HG02870 (cell line): ENCODE data around the gene CYBRD1.
"Not testable (repeated sequence)": the region's sequence is repeated elsewhere in the genome, so short reads cannot be mapped to it uniquely, and the experiment has no call there.

Experiments
- ATAC-seq: cut with Tn5 transposase; IDR thresholded peaks from one replicate; pipeline ENCODE4 v1.9.1; 2021; ENCODE audit warnings: mild to moderate bottlenecking, moderate library complexity; ENCODE audit not compliant: unreplicated experiment

CYBRD1 gene, protein sequence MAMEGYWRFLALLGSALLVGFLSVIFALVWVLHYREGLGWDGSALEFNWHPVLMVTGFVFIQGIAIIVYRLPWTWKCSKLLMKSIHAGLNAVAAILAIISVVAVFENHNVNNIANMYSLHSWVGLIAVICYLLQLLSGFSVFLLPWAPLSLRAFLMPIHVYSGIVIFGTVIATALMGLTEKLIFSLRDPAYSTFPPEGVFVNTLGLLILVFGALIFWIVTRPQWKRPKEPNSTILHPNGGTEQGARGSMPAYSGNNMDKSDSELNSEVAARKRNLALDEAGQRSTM

DNA sequence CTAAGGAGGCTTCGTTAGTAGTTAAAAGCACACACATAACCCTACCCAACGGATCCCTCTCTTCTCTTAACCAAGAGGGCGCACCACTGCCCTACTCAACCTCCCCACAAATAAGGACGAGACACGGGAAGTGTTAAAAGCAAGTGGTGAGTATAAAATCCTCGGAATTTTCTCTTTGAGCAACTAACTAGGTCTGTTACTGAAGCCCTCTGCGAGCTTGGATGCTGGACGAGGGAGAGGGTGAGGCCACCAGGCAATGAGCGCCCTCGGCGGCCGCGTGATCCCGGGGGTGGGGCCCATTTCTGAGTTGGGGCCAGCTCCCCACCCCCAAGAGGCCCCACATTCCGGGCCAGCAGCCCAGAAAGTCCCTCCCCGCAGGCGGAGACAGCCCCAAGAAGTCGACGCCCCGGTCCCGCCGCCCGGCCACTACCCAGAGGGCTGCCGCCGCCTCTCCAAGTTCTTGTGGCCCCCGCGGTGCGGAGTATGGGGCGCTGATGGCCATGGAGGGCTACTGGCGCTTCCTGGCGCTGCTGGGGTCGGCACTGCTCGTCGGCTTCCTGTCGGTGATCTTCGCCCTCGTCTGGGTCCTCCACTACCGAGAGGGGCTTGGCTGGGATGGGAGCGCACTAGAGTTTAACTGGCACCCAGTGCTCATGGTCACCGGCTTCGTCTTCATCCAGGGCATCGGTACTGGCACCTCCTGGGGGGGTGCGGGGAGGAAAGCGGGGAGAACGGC is at the start of gene CYBRD1:
TSS of gene CYBRD1 (plus strand) at position 423 of the 736 bp plus-strand sequence. CDS start at position 495, 72 bp downstream.
- ATAC-seq: peak; percentile 58

DNA sequence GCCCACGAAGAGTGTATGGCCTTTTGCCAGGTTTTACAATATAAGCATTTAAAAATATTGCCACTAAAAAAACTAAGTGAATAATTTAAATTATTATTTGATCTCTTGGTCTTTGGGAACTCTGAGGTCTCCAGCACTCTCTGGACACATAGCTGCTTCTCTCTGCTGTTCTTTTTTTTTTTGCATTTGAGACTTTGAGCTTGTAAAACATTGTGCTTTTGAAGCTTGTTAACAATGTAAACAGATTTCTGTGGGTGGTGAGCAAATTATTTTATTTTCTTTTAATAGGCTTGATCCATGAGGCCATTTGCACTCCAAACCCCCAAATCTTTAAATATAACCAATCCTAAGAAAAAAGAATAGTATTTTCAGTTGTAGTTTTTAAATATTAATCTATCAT is 46.3 kb upstream of the CYBRD1 start:
- no peak for ATAC-seq

DNA sequence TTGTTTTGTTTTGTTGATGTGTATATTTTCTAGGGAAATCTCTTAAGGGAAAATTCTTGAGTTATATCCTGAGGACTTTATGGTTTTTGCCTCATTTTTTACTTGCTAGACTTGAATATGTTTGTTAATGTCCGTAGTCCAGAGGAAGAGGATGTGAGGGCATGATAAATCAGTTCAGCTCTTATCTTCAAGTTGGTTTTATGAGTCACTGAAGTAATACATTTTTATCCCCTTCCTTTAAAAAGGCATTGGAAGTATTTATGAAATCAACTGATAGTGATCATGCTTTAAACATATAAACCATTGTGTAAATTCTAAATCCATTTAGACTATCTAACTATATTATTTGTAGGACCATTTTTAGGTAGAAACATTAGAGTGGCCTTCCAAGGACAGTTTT is 43.9 kb upstream of the CYBRD1 start:
- no peak for ATAC-seq

DNA sequence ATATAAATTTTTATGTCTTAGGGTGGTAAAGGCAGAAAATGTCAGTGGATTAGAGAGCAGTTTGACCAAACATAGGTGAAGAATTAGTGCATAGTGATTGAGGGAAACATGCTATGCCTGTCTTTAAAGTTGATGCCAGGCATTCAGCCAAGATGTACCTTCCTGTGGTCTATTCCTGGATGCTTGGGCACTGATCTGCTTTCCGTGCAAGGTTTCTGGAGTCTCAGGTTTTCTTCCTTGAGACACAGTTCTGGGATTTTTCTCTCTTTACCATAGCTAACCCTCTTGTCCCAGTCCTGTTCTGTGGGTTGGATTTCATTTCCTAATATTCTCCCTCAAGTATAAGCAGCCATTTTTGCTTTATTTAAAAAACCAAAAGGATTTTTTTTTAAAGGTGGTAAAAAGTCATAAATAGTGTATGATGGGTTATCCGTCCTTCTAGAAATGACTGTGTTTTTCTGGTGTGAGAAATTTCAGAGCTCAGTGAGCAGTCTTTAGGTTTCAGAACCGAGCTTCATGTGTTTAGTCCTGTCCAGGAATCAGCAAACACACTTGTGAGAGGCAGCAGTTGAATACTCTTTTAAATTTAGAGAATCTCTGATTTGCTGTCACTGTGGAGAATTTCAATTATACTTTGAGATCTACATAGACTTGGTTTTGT is 43.0 kb upstream of the CYBRD1 start:
- ATAC-seq: peak; percentile 78

DNA sequence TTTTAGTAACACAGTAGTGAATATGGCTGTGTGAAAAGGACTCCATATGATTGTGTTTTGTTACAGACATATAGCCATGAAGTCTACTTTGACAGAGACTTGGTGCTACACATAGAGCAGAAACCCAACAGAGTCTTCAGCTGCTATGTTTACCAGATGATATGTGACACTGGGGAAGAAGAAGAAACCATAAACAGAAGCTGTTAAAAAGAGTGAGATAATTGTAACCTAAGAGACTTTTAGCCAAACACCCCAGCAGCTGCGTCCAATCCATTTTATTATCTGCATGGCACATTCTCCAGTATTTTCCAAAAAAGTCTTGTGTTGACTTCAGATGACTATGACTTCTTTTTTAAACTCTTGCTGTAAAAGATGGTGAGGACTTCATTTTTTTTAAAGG is 41.4 kb upstream of the CYBRD1 start:
- ATAC-seq: no peak

DNA sequence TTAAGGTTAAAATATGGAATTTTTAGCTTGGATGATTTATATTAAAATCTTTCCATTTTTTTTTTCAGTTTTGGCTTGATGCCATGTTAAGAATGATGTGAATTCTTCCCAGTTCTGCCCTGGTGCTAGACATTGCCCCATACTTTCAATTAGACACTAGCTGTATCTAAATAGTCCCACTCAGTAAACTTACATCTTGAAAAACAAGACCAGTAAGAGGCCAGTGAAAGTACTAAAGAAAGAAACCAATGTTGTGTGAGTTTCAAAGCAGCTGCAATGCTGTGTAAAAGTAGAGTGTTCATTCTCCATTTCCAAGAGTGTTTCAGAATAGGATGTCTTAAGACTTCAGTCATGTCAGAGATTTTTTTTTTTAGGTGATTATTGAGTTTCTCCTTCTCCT is 40.0 kb upstream of the CYBRD1 start:
- no peak for ATAC-seq

DNA sequence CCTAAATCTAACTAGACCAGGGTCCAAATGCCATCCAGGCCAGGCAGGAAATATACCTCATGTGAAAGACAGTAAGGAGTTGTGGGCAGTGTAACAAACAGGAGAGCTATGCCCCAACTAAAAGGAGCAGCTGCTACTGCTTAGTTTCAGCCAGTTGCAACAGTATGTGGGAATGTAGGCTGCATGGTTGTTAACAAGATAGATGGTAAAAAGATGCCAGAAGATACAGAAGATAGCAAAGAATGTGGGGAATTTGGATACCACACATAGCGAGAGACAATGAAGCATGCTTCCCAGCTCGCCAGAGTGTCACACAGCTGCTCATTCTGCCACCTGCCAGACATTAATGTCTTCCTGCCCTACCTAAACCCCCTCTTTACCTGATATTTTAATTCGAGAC is 39.4 kb upstream of the CYBRD1 start:
- ATAC-seq: no peak

DNA sequence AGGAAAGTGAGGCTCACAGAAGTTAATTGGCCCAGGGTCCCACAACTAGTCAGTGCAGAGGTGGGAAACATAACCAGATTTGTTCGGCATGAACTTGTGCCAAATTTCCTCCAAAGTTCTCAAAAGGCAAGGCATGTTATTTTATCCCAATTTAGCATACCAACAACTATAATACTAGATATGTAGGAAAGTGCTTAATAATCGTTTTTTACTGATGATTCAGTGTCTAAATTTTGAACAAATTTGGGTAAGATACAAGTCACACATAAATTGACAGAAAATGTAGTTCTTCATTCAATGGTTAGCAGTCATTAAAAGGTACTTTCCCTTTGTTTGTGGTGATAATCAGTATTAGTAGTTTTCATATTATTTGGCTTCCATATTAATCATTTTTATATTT is 38.5 kb upstream of the CYBRD1 start:
- ATAC-seq: no peak

DNA sequence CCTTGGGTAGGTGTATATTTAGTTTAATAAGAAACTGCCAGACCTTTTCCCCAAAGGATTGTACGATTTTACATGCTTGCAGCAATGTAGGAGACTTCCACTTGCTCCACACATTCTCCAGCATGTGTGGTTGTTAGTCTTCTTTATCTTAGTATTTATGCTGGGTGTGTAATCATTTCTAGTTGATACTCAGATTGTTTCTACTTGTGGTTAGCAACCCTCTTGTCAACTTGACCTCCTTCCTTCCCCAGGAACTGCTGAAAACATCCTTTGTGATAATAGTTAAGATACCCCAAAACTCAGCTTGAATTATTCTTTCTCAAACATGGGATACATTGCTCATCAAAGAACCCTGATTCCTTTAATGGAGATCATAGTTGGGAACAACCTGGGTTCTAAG is 37.2 kb upstream of the CYBRD1 start:
- ATAC-seq: no peak

DNA sequence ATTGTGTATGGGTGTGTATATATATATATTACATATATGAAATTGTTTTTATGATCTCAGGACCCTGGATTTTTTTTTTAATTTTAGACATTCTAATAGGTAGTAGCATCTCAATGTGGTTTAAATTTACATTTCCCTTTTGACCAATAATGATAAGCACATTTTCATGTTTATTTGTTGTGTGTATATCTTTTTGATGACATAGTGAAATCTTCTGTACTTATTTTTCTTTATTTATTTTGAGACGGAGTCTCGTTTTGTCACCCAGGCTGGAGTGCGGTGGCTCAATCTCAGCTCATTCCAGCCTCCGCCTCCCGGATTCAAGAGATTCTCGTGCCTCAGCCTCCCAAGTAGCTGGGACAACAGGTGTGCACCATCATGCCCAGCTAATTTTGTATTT is 35.1 kb upstream of the CYBRD1 start:
- ATAC-seq: no peak

DNA sequence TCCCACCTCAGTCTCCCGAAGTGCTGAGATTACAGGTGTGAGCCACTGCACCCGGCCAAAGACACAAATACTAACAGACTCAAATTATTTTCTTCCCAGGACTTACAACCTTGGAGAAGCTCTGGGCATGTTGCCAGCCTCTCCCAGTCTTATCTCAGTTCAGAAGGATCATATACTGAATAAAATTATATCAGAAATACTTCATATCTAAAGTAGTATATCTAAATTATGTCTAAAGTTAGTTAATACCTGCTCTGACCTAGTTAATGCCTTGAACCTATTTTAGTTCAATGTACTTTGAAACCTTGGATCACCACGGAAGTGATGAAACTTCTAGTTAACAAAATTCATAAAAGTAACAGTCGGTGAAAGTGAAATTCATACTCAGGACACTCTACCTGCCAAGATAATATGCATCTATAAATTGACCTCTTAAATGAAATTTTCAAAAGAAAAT is 34.4 kb upstream of the CYBRD1 start:
- ATAC-seq: no peak

DNA sequence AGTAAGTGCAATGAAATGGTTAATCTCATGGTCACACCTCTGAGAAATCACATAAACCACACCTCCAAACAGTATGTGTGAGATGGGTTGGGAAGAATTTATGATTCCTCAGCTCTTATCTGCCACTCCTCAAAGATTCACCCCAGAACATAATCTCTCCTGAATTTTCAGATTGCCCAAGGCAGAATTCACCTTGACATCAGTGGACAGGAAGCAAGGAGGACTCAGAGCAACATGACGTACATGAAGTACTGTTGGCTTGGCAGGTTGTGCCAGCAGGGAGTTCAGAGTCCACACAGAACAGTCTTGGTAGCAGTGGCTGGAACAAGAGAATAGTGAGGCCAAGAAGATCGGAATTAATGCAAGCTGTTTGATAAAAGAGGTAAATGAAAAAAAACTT is 31.7 kb upstream of the CYBRD1 start:
- ATAC-seq: no peak

DNA sequence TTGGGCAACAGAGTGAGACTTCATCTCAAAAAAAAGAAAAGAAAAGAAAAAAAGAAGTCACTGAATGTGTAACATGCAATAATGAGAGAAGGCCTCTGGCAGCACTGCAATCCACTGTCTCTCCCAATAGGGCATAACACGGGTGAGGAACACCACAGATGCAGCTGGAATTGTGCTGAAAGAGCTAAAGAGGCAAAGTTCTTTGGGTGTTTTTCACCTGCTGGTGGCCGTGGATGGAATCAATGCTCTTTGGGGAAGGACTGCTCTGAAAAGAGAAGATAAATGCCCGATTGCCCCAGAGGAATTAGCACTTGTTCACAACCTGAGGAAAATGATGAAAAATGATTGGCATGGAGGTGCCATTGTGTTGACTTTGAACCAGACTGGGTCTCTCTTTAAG is 31.0 kb upstream of the CYBRD1 start:
- no peak for ATAC-seq

DNA sequence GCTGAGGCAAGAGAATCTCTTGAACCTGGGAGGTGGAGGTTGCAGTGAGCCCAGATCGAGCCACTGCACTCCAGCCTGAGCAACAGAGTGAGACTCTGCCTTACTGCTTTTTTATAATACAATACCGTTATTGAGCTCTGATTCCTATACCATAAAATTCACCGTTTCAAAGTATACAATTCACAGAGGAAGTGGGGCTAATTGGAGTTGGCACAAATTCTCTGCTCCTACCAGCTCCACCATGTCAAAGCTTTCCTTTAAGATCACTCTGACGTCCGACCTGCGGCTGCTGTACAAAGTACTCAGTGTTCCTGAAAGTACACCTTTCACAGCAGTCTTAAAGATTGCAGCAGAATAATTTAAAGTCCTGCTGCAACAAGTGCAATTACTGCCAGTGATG is 29.6 kb upstream of the CYBRD1 start:
- ATAC-seq: no peak

DNA sequence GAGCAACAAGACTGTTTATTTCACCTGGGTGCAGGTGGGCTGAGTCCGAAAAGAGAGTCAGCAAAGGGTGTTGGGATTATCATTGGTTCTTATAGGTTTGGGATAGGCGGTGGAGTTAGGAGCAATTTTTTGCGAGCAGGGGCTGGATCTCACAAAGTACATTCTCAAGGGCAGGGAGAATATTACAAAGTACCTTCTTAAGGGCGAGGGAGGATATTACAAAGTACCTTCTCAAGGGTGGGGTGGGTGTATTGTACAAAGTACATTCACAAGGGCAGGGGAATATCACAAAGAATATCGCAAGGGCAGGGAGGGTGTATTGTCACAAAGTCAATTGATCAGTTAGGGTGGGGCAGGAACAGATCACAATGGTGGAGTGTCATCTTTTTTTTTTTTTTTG is 24.6 kb upstream of the CYBRD1 start:
- not testable (repeated sequence) for ATAC-seq

DNA sequence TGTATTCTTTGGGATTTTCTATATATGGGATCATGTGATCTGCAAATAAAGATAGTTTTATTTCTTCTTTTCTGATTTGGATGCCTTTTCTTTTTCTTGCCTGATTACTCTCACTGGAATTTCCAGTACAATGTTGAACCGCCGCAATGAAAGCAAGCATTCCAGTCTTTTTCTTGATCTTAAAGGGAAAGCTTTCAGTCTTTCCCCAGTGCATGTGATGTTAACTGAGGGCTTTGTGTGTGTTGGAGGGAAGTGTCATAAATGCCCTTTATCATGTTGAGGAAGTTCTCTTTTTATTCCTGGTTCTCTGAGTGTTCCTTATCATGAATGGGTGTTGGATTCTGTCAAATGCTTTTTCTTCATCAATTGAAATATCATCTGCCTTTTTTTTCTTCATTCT is 16.9 kb upstream of the CYBRD1 start:
- no peak for ATAC-seq

DNA sequence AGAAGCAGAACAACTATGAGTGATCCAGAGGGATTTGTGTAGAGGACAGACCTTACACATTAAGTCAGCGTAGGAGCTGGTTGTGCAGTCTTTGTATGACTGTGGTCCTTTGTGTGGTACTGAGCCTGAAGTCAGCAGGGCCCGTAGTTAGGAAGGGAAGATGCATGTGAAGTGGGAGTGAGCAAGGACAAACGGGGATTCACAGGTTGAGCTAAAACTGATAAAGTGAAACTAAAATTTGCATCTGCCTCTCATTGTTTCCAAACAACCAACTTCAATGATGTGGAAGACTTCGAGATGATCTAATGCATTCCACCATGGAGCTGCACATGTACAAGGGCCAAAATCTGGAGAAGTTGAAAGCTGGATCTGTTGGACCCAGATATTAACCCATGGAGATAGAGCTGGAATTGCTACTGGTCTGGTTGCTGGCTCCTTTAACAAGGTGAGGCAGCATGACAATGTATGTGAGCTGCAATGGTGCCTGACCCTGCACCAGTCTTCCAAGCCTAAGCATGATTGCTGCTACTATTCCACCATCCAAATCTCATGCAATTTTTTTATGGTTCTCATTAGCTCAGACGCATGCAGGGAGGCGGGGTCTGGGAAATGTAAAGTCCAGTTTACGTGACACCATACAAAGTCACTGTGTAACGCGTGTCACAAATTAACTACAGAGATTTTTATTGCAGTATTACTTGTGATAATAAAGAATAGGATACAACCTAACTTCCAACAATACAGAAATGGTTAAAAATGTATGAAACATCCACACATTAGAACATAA is 12.1 kb upstream of the CYBRD1 start:
- ATAC-seq: peak; percentile 80

DNA sequence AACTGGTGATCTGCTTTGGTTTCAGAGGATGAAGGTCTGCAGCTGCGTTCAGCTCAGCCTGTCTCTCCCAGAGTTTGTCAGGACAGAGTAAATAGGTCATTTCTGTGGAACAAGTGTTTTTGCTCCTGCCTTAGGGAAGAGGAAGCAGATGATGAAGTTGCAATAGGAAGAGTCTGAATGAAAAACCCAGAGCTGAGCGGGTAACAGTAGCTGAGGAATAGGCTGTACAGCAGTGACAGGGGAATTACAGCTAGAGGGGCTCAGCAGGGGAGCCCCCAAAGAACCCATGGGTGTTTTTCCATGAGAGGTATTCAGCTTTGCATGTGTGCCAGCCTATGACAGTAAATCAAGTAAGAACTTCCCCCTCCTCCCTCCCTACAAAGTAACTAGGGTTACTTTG is 10.3 kb upstream of the CYBRD1 start:
- no peak for ATAC-seq

DNA sequence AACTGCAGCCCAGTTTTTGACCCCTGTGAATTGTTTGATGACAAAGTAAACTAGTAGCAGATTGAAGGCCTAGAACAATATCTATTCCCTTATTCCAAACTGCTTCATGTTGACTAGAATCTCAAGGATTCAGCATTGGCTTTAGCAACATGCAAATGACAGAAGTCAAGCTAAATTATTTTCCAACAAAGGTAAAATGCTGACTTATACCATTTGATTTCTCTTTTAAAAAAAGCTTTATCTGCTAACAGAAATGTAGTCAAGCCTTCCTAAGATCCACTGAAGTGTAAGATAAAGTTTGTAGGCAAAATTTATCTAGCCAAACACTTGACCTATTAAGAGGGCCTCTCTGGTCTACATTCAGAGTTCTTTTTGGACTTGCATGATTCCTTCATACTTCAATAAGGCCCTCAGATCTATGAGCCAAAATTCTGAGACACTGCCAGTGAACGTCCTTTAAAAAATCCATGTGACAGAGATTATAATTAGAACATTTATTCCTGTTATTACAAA is 9.5 kb upstream of the CYBRD1 start:
- ATAC-seq: no peak

DNA sequence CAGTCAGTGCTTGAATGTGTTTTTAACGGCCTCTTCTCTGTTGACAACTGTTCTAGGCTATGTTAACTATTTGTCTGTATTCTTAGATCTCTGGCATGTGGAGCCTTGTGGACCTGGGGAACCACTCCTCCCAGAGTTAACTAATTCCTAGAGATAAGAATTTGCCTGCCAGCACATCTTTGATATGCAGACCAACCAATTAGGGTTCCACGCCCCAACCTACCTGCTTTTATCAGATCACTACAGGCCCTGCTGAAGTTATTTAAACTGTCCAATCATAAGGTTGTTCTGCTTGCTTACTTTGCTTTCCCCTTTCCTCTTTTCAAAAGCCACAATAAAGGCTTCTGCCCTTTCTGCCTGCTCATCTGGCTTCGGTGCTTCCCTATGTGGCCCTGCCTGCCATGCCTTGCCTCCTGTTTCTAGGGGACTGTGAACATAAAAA is 8.5 kb upstream of the CYBRD1 start:
- peak; percentile 52 for ATAC-seq
